K562 (cell line): Measurements from ENCODE around the gene CAV1. TPM values are rescaled to one million over a fixed set of nuclear protein-coding genes. Genes with fewer than 3 reads are reported as not detected.

Experiments used
- ATAC-seq: fragments of 200-7000 bp; cut with Tn5 transposase; 3 replicates; pipeline ENCODE4 v1.9.1; 2020; ENCODE audit warnings: moderate library complexity
- BruUV-seq: library from RNA; stranded (reverse); fragments of 400-500 nt; replicated peaks from 2 replicates; lab custom pipeline; 2021; lab: Mats Ljungman, UMichigan
- CTCF ChIA-PET: fragments of 300-600 bp; formaldehyde crosslinking; extraction: SDS; loops from one replicate; lab custom pipeline; 2021; ENCODE audit warnings: low intra/inter-chr PET ratio; lab: Yijun Ruan, JAX
- POLR2A ChIA-PET: fragments of 300-600, 350-650 bp; sonication (Branson Sonifier 250); formaldehyde crosslinking; extraction: SDS; loops from one replicate; lab custom pipeline; 2021; ENCODE audit warnings: antibody characterized with exemption, inconsistent platforms; lab: Yijun Ruan, JAX
- DNase-seq, 4 experiments: peaks; one replicate each; pipeline versions ENCODE4 v3.0.0 to v3.0.0-alpha.2; 2011 to 2018; ENCODE audit warnings: low spot score in 3 of 4, mixed read lengths in 3 of 4; ENCODE audit errors: extremely low read depth in 1 of 4
- FAIRE-seq: peaks from 2 replicates; lab custom pipeline; 2011; peaks lifted over from hg19 to GRCh38; lab: Jason Lieb, UNC
- H2AFZ ChIP-seq: 2 replicates; pipeline ENCODE4 v1.6.0; 2011; ENCODE audit warnings: low read depth, low read length, control low read depth, inconsistent platforms
- H3K27ac ChIP-seq: fragments of 200-600 bp; 3 replicates; pipeline ENCODE4 v1.8.0; 2011; ENCODE audit warnings: low read depth, mild to moderate bottlenecking, control low read depth, inconsistent platforms, low read length, moderate library complexity, mixed read lengths; ENCODE audit errors: extremely low read depth
- H3K27me3 ChIP-seq, 2 experiments: fragments of 300-600 bp in 1 of 2; 2 replicates in 1 of 2; 3 replicates in 1 of 2; pipeline versions ENCODE4 v1.6.0 to v1.8.0; 2011; ENCODE audit warnings: inconsistent platforms in 2 of 2, low read length in 2 of 2, mild to moderate bottlenecking in 1 of 2, mixed read lengths in 1 of 2, moderate library complexity in 1 of 2; ENCODE audit not compliant: control insufficient read depth in 2 of 2, insufficient read depth in 2 of 2
- H3K36me3 ChIP-seq: fragments of 300-600 bp; 3 replicates; pipeline ENCODE4 v1.8.0; 2011; ENCODE audit warnings: mild to moderate bottlenecking, low read length, inconsistent platforms; ENCODE audit not compliant: control insufficient read depth, insufficient read depth
- H3K4me1 ChIP-seq, 2 experiments: fragments of 200-600 bp in 1 of 2; replicated peaks in 1 of 2; 2 replicates in 1 of 2; 3 replicates in 1 of 2; pipeline versions ENCODE4 v1.5.1 to v1.8.0; 2011; ENCODE audit warnings: inconsistent platforms in 2 of 2, low read length in 2 of 2, mild to moderate bottlenecking in 1 of 2, mixed read lengths in 1 of 2, moderate library complexity in 1 of 2; ENCODE audit not compliant: control insufficient read depth in 2 of 2, insufficient read depth in 2 of 2
- H3K4me2 ChIP-seq: 2 replicates; pipeline ENCODE4 v1.6.1; 2011; ENCODE audit warnings: low read length, control low read depth, inconsistent platforms, mixed read lengths; ENCODE audit not compliant: insufficient read depth
- H3K4me3 ChIP-seq: fragments of 200-600 bp; sonication (generic), shearing (Covaris generic); 2 replicates; pipeline ENCODE4 v1.5.1; 2016; ENCODE audit warnings: control low read depth, inconsistent platforms
- H3K79me2 ChIP-seq: fragments of 200-600 bp; 3 replicates; pipeline ENCODE4 v1.8.0; 2011; ENCODE audit warnings: low read length, inconsistent platforms; ENCODE audit not compliant: control insufficient read depth, insufficient read depth
- H3K9ac ChIP-seq, 2 experiments: 2 replicates each; pipeline versions ENCODE4 v1.6.0 to v1.6.1; 2011; ENCODE audit warnings: low read depth in 2 of 2, low read length in 2 of 2, control low read depth in 1 of 2, inconsistent platforms in 1 of 2, mild to moderate bottlenecking in 1 of 2, mixed read lengths in 1 of 2; ENCODE audit not compliant: insufficient read depth in 1 of 2
- H3K9me1 ChIP-seq: one replicate; pipeline ENCODE4 v1.6.0; 2011; ENCODE audit warnings: inconsistent platforms, mild to moderate bottlenecking, low read length, moderate library complexity; ENCODE audit not compliant: control insufficient read depth, insufficient read depth
- H3K9me3 ChIP-seq: replicated peaks from 2 replicates; pipeline ENCODE4 v1.5.1; 2011; ENCODE audit warnings: low read depth, low read length, inconsistent platforms; ENCODE audit not compliant: control insufficient read depth, insufficient read depth
- H4K20me1 ChIP-seq: replicated peaks from 2 replicates; pipeline ENCODE4 v1.6.1; 2011; ENCODE audit warnings: low read length, inconsistent platforms, mixed read lengths; ENCODE audit not compliant: control insufficient read depth, insufficient read depth
- BHLHE40 ChIP-seq: IDR thresholded peaks from 2 replicates; pipeline ENCODE4 v1.6.1; 2011; ENCODE audit warnings: low read length, improper control_type of control experiment
- E2F8 ChIP-seq: fragments of 450-650 bp; IDR thresholded peaks from 2 replicates; pipeline ENCODE4 v1.7.1; 2018; ENCODE audit warnings: mild to moderate bottlenecking, low read depth; ENCODE audit not compliant: partially characterized antibody
- FOSL1 ChIP-seq: fragments of 200-800 bp; sonication (Bioruptor generic); conservative IDR thresholded peaks from 2 replicates; pipeline ENCODE4 v1.6.1; 2016; ENCODE audit warnings: missing genetic modification characterization, missing compliant biosample characterization
- LCOR ChIP-seq: sonication (generic); formaldehyde crosslinking; IDR thresholded peaks from 2 replicates; pipeline ENCODE4 v1.8.0; 2022; ENCODE audit warnings: mild to moderate bottlenecking, missing genetic modification reagents
- MNT ChIP-seq, 2 experiments: fragments of 450-650 bp; conservative IDR thresholded peaks; 2 replicates each; pipeline ENCODE4 v1.6.1; 2017; ENCODE audit warnings: mild to moderate bottlenecking in 2 of 2, moderate library complexity in 2 of 2
- NFIX ChIP-seq: fragments of 250-450 bp; sonication (Bioruptor Pico); IDR thresholded peaks from 2 replicates; pipeline ENCODE4 v1.4.0; 2020; ENCODE audit warnings: low read depth, mild to moderate bottlenecking, moderate library complexity
- ZNF655 ChIP-seq: fragments of 250-450 bp; sonication (Bioruptor Pico); IDR thresholded peaks from 2 replicates; pipeline ENCODE4 v1.5.0; 2021
- WGBS: fragments of 100-300 bp; shearing (Covaris generic); methylation state at CpG from one replicate; pipeline ENCODE4 v1.1.6; 2016; ENCODE audit warnings: low coverage, mixed read lengths; ENCODE audit not compliant: insufficient coverage; ENCODE audit errors: missing lambda C conversion rate; 5-methylcytosine and 5-hydroxymethylcytosine counted together
- in situ Hi-C: fragments of 300-500 bp; cut with MboI; formaldehyde crosslinking; loops from 4 replicates; pipeline ENCODE4 v1.15.0; 2018; ENCODE audit warnings: inconsistent platforms, mixed read lengths
- intact Hi-C: fragments of 100-400 bp; cut with micrococcal nuclease; formaldehyde crosslinking; loops from 2 replicates; pipeline ENCODE4 v1.14.2; 2022
- polyA plus RNA-seq, 8 experiments: library from polyadenylated mRNA; depleted of rRNA in 4 of 8; stranded (reverse) in 5 of 8; unstranded in 3 of 8; fragments of >200 nt; fragmentation: Nextera tagmentation in 2 of 8; fragmentation: Illumina TruSeq in 1 of 8; extraction: Ambion mirVana in 2 of 8; extraction: Trizol in 1 of 8; gene quantifications; 2 replicates each; pipeline versions ENCODE4 v1.2.1 to v1.2.3, GENCODE V29; 2011 to 2014; ENCODE audit warnings: inconsistent platforms in 1 of 8, missing spikeins in 1 of 8
- total RNA-seq, 7 experiments: library from RNA; depleted of rRNA in 6 of 7; stranded (reverse); fragments of >200 nt in 6 of 7; fragmentation: Illumina TruSeq in 2 of 7; extraction: Trizol in 2 of 7; gene quantifications; 2 replicates each; pipeline versions ENCODE4 v1.2.1 to v1.2.3, GENCODE V29; 2011 to 2021; ENCODE audit warnings: low replicate concordance in 1 of 7

CAV1 gene
- total and polyA plus RNA-seq, 9 of the 15 experiments (the other 6 are each of a cell fraction or from before 2014, with no cell fraction given), result 0.08 to 1.5 (median 0.63) TPM

GRCh38 chr7:116526897-116527296 lies 2.1 kb downstream of the CAV1 start:
- WGBS, result 24% methylated on average over 5 of the region's 5 CpGs
- Histone ChIP-seq H3K79me2 (no peaks in the 10 kb centered on the region), H3K27me3 (peaks cover 0 to 7% of the 10 kb centered on the region in 2 experiments; a peak in 2 of 5 replicates), H3K4me1 (peaks cover 21 to 24% of the 10 kb centered on the region in 2 experiments), H4K20me1 (no peaks in the 10 kb centered on the region), H3K9me3 (no peaks in the 10 kb centered on the region), H3K4me2 (peak overlapping the region; percentile 98), H3K27ac (no peak overlapping the region), H3K9me1 (no peaks in the 10 kb centered on the region), H3K36me3 (no peaks in the 10 kb centered on the region), H3K4me3 (no peak overlapping the region), H3K9ac (peak overlapping the region in 1 of 2 experiments; percentile 89; a peak in 1 of 4 replicates), H2AFZ (peak overlapping the region; percentile 93)
- no peak for FAIRE-seq
- intact Hi-C loops (loop anchor here (1.0 to 2.0 kb wide), 5 partner anchors 62 to 346 kb away; no protein-coding TSS in a partner anchor), in situ Hi-C loops (no loop called here)
- ChIA-PET POLR2A (interaction anchor here (0.7 to 1.2 kb wide), 5 partner anchors 25 to 261 kb away, joined by 3 to 9 read pairs (median 4); no protein-coding TSS in a partner anchor), CTCF (interaction anchor here (0.8 to 2.3 kb wide), 4 partner anchors 80 to 354 kb away, joined by 3 to 14 read pairs (median 3); no protein-coding TSS in a partner anchor)
- no peak for ATAC-seq
- no TSS peak for BruUV-seq
- no peak for DNase-seq
- TF ChIP-seq FOSL1, result peak; percentile 43
- TF ChIP-seq BHLHE40, result peak; percentile 44; the same call in 1 of the 2 replicates
- TF ChIP-seq NFIX (CRISPR knock-in tag), result no peak
- no peak for TF ChIP-seq E2F8
- peak; percentile 14 to 35; a peak in 1 of 4 replicates for TF ChIP-seq MNT (conservative IDR thresholded peaks at IDR 0.05)
- TF ChIP-seq LCOR (CRISPR knock-in tag), result 0 out of 2 replicates have a peak, but pooled peaks have one; percentile 48
- TF ChIP-seq ZNF655 (CRISPR knock-in tag), result no peak
